ENCODE measurements around the gene TXNL4A. TPM values are rescaled to one million over a fixed set of nuclear protein-coding genes. Genes with fewer than 3 reads are reported as not detected.

The TXNL4A gene
- total and polyA plus RNA-seq, 2 experiments from 2014 or later, result 71.9 to 227 TPM

DNA sequence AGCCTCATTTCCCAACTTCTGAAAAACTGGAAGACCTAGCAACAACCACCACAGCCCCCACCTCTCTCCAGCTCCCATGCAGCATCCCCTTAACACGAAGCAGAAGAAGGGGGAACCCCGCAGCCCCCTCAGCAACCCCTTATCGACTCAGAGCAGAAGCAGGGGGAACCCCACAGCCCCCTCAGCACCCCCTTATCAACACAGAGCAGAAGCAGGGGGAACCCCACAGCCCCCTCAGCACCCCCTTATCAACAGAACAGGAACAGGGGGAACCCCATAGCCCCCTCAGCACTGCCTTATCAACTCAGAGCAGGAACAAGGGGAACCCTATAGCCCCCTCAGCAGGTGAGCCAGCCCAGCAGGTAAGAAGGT, 43.6 kb downstream of the TXNL4A start:
- Histone ChIP-seq H3K27me3 (no peaks in the 10 kb centered on the region), H3K4me3 (no peak overlapping the region), H3K79me2 (peaks cover 77% of the 10 kb centered on the region), H2AFZ (no peak overlapping the region), H4K20me1 (ENCODE audit: insufficient read depth, poor library complexity, severe bottlenecking) (peaks cover 34% of the 10 kb centered on the region), H3K4me2 (no peak overlapping the region), H3K9me3 (ENCODE audit: low read depth) (no peaks in the 10 kb centered on the region), H3K36me3 (replicated peaks; ENCODE audit: insufficient read depth, low read depth) (no peaks in the 10 kb centered on the region), H3K9me2 (replicated peaks; ENCODE audit: insufficient read depth) (no peaks in the 10 kb centered on the region), H3K4me1 (ENCODE audit: insufficient read depth) (peaks cover 20% of the 10 kb centered on the region), H3K27ac (no peak overlapping the region)
- 100% methylated on average over 3 of the region's 3 CpGs for WGBS (ENCODE audit: low lambda C conversion rate, missing lambda C conversion rate)
- no peak for DNase-seq (ENCODE audit: low spot score)
- TF ChIP-seq, protein P1, sequence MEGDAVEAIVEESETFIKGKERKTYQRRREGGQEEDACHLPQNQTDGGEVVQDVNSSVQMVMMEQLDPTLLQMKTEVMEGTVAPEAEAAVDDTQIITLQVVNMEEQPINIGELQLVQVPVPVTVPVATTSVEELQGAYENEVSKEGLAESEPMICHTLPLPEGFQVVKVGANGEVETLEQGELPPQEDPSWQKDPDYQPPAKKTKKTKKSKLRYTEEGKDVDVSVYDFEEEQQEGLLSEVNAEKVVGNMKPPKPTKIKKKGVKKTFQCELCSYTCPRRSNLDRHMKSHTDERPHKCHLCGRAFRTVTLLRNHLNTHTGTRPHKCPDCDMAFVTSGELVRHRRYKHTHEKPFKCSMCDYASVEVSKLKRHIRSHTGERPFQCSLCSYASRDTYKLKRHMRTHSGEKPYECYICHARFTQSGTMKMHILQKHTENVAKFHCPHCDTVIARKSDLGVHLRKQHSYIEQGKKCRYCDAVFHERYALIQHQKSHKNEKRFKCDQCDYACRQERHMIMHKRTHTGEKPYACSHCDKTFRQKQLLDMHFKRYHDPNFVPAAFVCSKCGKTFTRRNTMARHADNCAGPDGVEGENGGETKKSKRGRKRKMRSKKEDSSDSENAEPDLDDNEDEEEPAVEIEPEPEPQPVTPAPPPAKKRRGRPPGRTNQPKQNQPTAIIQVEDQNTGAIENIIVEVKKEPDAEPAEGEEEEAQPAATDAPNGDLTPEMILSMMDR (IDR thresholded peaks at IDR 0.05; ENCODE audit: poor library complexity), result no peak
- no peak for TF ChIP-seq EZH2 (IDR thresholded peaks at IDR 0.05; ENCODE audit: borderline replicate concordance)
- no peak for TF ChIP-seq EZH2phosphoT487 (IDR thresholded peaks at IDR 0.05; ENCODE audit: low read depth, severe bottlenecking, unreplicated experiment)

DNA sequence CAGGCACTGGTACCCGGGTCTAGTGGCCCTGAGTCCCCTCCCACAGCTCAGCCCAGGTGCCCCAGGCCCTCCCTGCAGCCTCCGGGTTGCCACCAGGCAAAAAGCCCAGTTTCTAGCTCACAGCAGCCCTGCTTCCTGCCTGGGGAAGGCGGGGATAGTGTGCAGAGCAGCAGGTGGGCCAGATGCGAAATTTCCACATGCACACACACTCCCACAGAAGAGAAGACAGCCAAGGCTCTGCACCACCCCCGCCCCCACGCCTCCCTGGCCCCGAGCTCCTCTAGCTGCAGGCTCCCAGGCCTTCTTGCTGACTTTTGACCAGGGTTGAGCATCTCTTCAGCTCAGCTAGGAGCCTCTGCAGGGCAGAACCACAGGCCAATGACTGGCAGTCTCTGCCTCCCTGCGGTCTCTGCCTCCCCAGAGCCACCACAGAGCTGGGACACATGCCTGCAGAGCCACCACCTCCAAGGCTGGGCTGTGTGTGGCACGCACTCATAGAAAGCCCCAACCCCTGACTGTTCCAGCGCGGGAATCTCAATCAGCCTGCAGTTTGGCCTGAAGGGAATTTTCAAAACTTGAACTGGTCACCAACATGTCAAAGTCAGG, 44.1 kb downstream of the TXNL4A start:
- TF ChIP-seq EZH2 (IDR thresholded peaks at IDR 0.05; ENCODE audit: borderline replicate concordance), result no peak
- TF ChIP-seq, protein P1 (IDR thresholded peaks at IDR 0.05; ENCODE audit: poor library complexity), result no peak
- no peak for TF ChIP-seq EZH2phosphoT487 (IDR thresholded peaks at IDR 0.05; ENCODE audit: low read depth, severe bottlenecking, unreplicated experiment)
- no peaks in the 10 kb centered on the region for H3K27me3 ChIP-seq
- H3K9me2 ChIP-seq (replicated peaks; ENCODE audit: insufficient read depth), result no peaks in the 10 kb centered on the region
- peaks cover 17% of the 10 kb centered on the region for H3K4me1 ChIP-seq (ENCODE audit: insufficient read depth)
- H3K27ac ChIP-seq, result no peak overlapping the region
- H2AFZ ChIP-seq, result no peak overlapping the region
- no peaks in the 10 kb centered on the region for H3K9me3 ChIP-seq (ENCODE audit: low read depth)
- H4K20me1 ChIP-seq (ENCODE audit: insufficient read depth, poor library complexity, severe bottlenecking), result peaks cover 30% of the 10 kb centered on the region
- no peak for DNase-seq (ENCODE audit: low spot score)
- peaks cover 77% of the 10 kb centered on the region for H3K79me2 ChIP-seq
- H3K4me3 ChIP-seq, result no peak overlapping the region
- H3K4me2 ChIP-seq, result no peak overlapping the region
- WGBS (ENCODE audit: low lambda C conversion rate, missing lambda C conversion rate), result 79% methylated on average over 11 of the region's 11 CpGs
- H3K36me3 ChIP-seq (replicated peaks; ENCODE audit: insufficient read depth, low read depth), result no peaks in the 10 kb centered on the region

DNA sequence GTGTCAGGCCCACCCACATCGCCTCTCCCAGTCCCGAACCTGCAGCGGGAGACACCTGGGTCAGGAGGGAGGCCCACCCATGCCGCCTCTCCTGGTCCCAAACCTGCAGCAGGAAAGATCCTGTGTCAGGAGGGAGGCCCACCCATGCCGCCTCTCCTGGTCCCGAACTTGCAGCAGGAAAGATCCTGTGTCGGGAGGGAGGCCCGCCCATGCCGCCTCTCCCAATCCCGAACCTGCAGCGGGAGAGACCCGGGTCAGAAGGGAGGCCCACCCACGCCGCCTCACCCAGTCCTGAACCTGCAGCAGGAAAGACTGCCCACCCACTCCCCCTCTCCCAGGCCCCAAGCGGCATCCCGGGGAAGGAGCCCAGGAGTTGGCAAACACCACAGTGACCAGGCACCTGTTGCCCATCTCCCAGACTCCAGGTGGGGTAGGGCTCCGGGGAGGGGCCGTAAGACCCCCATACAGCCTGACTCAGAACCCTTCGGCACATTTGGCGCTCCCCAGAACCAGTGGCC, 44.7 kb downstream of the TXNL4A start:
- Histone ChIP-seq H3K4me3 (no peak overlapping the region), H3K27me3 (no peaks in the 10 kb centered on the region), H3K9me3 (ENCODE audit: low read depth) (no peaks in the 10 kb centered on the region), H3K36me3 (replicated peaks; ENCODE audit: insufficient read depth, low read depth) (no peaks in the 10 kb centered on the region), H4K20me1 (ENCODE audit: insufficient read depth, poor library complexity, severe bottlenecking) (peaks cover 27% of the 10 kb centered on the region), H3K9me2 (replicated peaks; ENCODE audit: insufficient read depth) (no peaks in the 10 kb centered on the region), H3K27ac (peak overlapping the region; percentile 23), H3K4me1 (ENCODE audit: insufficient read depth) (peaks cover 14% of the 10 kb centered on the region), H3K4me2 (peak overlapping the region; percentile 56), H3K79me2 (peaks cover 77% of the 10 kb centered on the region), H2AFZ (no peak overlapping the region)
- TF ChIP-seq, protein P1 (IDR thresholded peaks at IDR 0.05; ENCODE audit: poor library complexity), result no peak
- DNase-seq (ENCODE audit: low spot score), result no peak
- WGBS (ENCODE audit: low lambda C conversion rate, missing lambda C conversion rate), result 97% methylated on average over 16 of the region's 20 CpGs

Data from hepatocyte (in vitro differentiated cells).